ENCODE results near the gene HYPK. TPM values are rescaled to one million over a fixed set of nuclear protein-coding genes. Genes with fewer than 3 reads are reported as not detected.

The HYPK gene
- total and polyA plus RNA-seq, 2 of the 8 experiments (the other 6 are each of a cell fraction or from before 2014, with no cell fraction given): 5.4 to 17.6 TPM

DNA sequence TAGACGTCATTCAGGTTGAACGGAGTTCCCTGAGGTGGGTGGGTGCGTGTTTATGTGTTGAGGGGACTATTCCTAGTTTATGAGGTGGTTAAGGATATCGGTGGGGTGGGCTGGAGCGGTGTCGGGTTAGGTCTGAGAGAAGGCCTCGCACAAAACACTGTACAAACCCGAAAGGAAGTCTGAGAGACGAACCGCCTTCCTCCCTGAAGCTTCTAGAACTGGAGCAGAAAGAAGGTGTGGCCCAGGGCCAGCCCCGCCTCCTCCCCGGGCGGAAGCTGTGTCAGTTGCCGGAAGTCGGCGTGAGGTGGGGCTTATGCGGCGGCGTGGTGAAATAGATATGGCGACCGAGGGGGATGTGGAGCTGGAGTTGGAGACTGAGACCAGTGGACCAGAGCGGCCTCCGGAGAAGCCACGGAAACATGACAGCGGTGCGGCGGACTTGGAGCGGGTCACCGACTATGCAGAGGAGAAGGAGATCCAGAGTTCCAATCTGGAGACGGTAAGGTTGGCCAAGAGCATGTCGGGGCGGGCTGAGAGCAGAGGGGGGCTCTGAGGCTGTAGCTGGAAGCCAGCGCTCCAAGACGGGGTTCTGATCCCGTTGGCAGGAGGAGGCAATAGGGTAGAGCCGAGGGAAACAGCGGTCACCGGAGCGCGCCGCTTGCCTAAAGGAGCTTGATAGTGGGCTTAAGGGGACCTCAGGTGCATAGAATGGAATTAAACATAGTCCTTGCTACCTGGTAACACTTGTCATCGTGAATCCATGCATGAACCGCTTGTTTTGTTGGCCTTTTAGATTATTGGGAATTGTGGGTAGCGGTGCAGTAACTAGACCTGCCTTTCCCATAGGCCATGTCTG, at the start of gene HYPK (continued):
- TF ChIP-seq MAFK (IDR thresholded peaks at IDR 0.05; ENCODE audit: low read depth, low read length): no peak
- no peak for TF ChIP-seq CBX8 (IDR thresholded peaks at IDR 0.05; ENCODE audit: borderline replicate concordance, low read depth, low read length)
- TF ChIP-seq RBBP5 (IDR thresholded peaks at IDR 0.05; ENCODE audit: borderline replicate concordance, low read depth, low read length): no peak
- no peak for TF ChIP-seq POU5F1 (IDR thresholded peaks at IDR 0.05; ENCODE audit: low read depth, low read length)
- no peak for TF ChIP-seq TEAD4 (IDR thresholded peaks at IDR 0.05; ENCODE audit: low read depth, low read length)
- peak; percentile 71 for TF ChIP-seq KDM4A (IDR thresholded peaks at IDR 0.05; ENCODE audit: low read depth, low read length, severe bottlenecking)
